GM11168 (cell line): ENCODE data around the gene DUSP18.
"Not testable (repeated sequence)": the region's sequence is repeated elsewhere in the genome, so short reads cannot be mapped to it uniquely, and the experiment has no call there.

ENCODE experiments used
- in situ Hi-C: fragments of 300-500 bp; cut with MboI; formaldehyde crosslinking; loops from one replicate; pipeline ENCODE4 v1.12.0; 2022; ENCODE audit warnings: low sequenced_read_pairs; ENCODE audit not compliant: unreplicated experiment

The DUSP18 gene

DNA sequence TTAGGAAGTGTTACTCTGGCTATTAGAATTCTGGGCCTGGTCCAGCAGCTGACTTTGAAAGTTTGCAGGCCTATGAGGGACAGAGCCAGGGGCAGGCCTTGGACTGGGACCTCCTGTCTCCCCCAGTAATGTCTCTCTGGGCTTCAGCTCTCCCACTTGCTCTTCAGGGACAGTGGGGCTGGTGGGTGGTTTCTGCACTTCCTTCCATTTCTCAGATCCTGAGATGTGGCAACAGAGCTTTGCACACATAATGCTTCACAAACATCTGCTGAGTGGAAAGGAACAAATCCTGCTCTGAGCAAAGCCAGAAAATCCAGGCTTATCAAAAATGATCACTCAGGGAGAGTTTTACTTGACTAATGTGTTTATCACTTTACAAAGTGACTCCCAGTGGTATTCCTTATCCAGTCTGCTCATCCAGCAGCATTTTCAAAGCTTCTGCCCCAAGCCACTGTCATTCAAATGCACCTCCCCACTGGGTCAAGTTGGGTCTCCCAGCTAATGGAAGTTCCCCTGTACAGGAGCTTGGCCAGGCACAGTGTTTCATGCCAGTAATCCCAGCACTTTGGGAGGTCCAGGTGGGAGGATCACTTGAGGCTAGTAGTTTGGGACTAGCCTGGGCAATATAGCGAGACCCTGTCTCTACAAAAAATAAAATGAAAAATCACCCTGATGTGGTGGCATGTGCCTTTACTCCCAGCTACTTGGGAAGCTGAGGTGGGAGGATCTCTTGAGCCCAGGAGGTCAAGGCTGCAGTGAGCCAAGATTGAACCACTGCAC lies 13.5 kb upstream of the DUSP18 start:
- in situ Hi-C loops: no loop called here

DNA sequence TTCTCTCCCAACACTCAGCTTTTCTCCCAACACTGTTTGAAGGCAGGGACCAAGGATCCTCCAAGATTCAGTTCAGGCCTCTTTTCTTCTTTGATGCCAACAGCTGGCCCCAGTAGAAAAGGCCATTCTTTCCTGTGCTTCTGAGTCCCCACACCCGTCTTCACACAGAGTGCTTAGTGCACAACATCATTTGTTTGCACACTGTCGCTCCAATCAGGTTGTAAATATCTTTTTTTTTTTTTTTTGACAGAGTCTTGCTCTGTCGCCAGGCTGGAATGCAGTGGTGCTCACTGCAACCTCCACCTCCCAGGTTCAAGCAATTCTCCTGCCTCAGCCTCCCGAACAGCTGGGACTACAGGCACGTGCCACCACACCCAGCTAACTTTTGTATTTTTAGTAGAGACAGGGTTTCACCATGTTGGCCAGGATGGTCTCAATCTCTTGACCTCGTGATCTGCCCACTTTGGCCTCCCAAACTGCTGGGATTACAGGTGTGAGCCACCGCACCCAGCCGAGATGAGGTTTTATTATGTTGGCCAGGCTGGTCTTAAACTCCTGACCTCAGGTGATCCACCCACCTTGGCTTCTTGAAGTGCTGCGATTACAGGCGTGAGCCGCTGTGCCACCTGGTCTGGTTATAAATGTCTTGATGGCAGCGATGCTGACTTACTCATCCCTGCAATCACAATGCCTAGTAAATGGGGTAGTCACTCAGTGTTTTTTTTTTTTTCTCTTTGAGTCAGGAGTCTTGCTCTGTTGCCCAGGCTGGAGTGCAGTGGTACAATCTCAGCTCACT lies 12.4 kb upstream of the DUSP18 start:
- in situ Hi-C loops: not testable (repeated sequence)

DNA sequence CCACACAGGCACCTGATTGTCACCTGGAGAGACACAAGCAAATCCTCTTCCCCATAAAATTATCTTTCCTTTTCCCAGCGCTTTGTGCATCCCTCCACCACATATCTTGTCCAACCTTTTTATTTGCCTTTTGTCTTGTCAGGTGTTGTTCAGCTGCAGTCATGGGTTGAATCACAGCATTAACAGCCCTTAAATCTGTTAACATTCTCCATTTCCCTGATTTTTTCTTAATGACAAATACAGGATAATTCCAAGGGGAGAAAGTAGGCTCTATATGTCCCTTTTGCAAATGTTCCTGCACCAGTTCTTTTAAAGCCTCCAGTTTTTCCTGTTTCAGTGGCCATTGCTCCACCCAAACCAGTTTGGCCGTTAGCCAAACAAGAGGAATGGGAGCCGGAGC lies 8.9 kb upstream of the DUSP18 start:
- in situ Hi-C loops: not testable (repeated sequence)

GRCh38 chr22:30675436-30675835 lies 7.8 kb upstream of the DUSP18 start:
- in situ Hi-C loops: no loop called here

DNA sequence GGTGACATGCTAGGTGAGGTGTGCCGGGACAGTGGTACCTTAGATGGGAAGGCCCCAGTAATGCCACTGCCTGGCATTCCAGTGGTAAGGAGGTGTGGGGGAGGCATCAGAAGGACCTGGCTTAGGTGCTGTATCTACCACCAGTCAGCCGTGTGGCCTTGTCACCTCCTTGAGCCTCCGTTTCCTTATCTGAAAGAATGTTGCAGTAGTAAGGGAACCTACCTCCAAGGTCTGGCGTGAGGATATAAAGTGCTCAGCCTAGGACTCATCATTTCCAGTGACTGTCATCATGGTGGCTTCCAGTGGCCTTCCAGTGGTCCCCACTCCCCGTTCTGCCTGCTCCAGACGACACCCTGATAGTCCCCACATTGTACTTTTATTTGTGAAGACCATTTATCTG lies 6.8 kb upstream of the DUSP18 start:
- in situ Hi-C loops: no loop called here

- in situ Hi-C loops: no loop called here
Measured at GRCh38 chr22:30673136-30673535, 5.5 kb upstream of the DUSP18 start.

DNA sequence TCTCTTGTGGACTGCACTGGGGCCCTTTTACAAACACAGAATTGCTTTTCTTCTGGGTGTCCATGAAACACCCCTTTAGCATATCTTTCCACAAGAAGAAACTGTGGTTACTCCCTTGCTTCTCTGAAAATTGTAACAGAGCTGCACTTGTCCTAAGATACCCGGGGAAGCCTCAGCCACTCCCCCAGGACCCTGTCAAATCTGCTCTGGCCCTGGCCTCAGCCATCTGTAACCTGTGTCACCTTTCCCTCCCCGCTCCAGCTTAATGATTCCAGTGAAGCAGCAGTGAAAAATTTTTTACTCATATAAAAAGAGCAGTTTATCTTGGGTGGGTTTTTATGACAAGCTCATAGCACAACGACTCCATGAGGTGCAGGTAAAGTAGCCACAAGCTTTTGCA lies 3.4 kb upstream of the DUSP18 start:
- in situ Hi-C loops: no loop called here

- in situ Hi-C loops: no loop called here
Measured at GRCh38 chr22:30668386-30668710, 673 bp upstream of the DUSP18 start.

- in situ Hi-C loops: no loop called here
Measured at GRCh38 chr22:30667107-30667493, 575 bp downstream of the DUSP18 start.

- in situ Hi-C loops: no loop called here
Measured at GRCh38 chr22:30665786-30666185, 1.9 kb downstream of the DUSP18 start.

DNA sequence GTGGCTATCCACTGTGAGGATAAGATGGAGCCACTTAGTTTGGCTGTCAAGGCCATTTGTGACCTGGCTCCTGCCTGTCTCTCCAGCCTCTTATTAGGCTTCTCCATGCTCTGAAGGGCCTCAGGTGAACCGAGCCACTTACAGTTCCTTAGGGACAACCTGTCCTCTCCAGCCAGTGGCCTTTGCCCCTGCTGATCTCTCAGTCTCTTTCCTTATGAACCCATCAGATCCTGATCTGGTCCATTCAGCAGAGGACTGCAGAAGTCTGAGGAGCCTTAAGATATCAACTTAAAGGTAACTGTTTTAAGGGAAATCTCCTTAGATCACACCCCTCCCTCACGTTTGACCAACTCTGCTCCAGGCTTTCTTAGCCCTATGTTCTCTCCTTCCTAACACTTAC lies 2.4 kb downstream of the DUSP18 start:
- in situ Hi-C loops: no loop called here

- in situ Hi-C loops: no loop called here
Measured at GRCh38 chr22:30664798-30665197, 2.9 kb downstream of the DUSP18 start.

- in situ Hi-C loops: no loop called here
Measured at GRCh38 chr22:30662040-30662439, 5.6 kb downstream of the DUSP18 start.

- in situ Hi-C loops: no loop called here
Measured at GRCh38 chr22:30655532-30655931, 12.1 kb downstream of the DUSP18 start.

- in situ Hi-C loops: no loop called here
Measured at GRCh38 chr22:30654361-30654760, 13.3 kb downstream of the DUSP18 start.

DNA sequence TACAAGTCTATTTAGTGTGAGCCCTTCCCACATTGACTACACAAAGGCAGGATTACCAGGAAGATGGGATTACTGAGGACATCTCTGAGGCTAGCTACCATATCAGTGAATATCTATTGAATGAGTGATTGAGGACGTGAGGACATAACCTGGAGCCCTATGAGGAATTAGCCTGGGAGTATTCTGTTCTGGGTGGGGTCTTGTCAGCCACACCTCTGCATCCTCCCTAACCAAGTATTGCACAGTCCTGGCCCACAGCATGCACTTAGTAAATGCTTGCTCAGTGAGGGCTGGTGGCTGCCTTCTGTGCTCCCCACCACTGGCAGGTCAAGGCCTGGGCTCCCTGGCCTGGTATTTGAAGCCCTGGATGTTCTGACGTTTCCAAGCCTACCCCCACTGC lies 14.8 kb downstream of the DUSP18 start:
- in situ Hi-C loops: no loop called here

DNA sequence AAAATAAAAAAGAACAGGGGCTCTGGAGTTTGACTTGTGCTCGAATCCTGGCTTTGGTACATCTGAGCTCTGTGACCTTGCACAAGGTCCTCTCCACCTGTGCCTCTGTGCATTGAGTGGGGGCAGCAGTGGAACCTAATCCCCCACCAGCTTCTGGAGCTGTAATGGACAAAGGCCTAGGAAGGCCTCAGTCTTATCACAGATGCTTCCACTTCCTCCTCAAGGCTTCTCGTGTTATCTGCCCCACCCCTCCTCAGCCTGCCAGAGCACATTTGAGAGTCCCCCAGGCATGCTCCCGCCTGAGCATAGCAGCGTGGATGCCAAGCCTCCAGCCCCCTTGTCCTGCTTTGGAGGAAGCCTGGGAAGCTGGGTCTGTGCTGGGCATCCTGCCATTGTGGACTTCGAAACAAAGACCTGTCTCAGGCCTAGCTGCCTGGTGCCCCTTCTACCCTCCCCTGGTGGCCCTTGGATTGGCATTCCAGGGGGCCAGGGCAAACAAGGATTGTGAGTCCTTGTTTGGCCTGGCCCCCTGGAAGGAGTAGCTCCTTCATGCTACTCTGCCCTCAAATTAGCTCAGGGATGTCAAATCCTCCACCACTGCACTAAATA lies 17.1 kb downstream of the DUSP18 start:
- in situ Hi-C loops: no loop called here

GRCh38 chr22:30649430-30650007 lies 18.2 kb downstream of the DUSP18 start:
- in situ Hi-C loops: loop anchor here (25.0 kb wide), 1 partner anchor 263 kb away; no protein-coding TSS in a partner anchor

- in situ Hi-C loops: loop anchor here (25.0 kb wide), 1 partner anchor 263 kb away; no protein-coding TSS in a partner anchor
Measured at GRCh38 chr22:30648825-30649224, 18.9 kb downstream of the DUSP18 start.

DNA sequence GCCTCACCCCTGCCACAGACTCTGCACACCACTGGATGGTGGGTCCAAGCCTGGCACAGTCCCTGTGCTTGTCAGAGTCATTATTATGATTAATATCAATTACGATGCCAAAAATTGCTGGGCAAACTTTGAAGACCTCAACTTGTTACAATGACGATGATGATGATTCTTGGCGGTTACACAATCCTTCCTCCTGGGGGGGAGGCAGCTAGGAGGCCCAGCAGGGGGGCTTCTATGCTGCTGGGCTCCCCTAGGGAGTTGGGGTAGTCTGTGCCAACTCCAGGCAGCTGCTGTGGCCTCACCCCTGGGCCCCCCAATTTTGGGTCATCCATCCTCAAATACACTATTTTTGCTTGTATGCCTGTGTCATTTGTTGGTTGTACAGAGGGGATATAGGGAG lies 20.1 kb downstream of the DUSP18 start:
- in situ Hi-C loops: loop anchor here (25.0 kb wide), 1 partner anchor 265 kb away; no protein-coding TSS in a partner anchor
